ENCODE measurements around the gene STX3.

The STX3 gene

DNA sequence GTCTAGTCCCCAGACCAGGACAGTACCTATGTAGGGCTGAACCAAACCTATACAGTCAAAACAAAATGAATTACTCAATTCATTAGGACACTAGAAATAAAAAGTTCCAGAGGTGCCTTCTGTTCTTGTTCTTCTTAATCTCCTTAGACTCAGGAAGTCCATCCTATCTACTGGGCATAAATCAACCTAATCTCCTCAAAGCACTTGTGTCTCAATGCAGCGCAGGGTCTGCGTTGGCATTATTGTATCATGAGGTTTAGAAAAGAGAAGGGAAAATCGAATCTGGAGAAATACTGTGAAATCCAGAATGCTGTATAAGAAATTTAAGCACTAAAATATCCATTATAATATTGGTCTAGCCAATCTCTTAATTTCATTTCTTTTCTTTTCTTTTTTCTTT, 39.1 kb upstream of the STX3 start:
- no peak overlapping the region for H3K4me3 ChIP-seq (ENCODE audit: low read depth, low read length)
- TF ChIP-seq, protein P1, sequence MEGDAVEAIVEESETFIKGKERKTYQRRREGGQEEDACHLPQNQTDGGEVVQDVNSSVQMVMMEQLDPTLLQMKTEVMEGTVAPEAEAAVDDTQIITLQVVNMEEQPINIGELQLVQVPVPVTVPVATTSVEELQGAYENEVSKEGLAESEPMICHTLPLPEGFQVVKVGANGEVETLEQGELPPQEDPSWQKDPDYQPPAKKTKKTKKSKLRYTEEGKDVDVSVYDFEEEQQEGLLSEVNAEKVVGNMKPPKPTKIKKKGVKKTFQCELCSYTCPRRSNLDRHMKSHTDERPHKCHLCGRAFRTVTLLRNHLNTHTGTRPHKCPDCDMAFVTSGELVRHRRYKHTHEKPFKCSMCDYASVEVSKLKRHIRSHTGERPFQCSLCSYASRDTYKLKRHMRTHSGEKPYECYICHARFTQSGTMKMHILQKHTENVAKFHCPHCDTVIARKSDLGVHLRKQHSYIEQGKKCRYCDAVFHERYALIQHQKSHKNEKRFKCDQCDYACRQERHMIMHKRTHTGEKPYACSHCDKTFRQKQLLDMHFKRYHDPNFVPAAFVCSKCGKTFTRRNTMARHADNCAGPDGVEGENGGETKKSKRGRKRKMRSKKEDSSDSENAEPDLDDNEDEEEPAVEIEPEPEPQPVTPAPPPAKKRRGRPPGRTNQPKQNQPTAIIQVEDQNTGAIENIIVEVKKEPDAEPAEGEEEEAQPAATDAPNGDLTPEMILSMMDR (IDR thresholded peaks at IDR 0.05; ENCODE audit: borderline replicate concordance, insufficient read depth, low read depth, low read length): no peak

DNA sequence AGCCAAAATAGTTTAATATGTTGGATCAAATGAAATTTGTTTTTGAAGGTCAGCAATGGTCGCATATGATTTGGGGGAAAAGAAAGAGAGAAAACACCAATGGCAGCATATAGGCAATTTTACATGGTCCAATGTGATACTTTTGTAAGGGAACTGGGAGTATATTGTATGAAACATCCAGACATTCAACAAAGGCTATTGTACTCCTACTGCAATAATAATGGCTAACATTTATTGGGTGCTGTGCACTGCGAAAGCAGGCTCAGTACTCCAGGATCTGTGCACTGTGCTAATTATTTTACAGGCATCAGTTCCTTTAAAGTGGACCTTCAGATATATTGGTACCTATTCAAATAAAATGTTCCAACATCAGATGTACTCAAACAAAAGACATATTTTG, 35.6 kb upstream of the STX3 start:
- TF ChIP-seq, protein P1 (IDR thresholded peaks at IDR 0.05; ENCODE audit: borderline replicate concordance, insufficient read depth, low read depth, low read length): no peak

DNA sequence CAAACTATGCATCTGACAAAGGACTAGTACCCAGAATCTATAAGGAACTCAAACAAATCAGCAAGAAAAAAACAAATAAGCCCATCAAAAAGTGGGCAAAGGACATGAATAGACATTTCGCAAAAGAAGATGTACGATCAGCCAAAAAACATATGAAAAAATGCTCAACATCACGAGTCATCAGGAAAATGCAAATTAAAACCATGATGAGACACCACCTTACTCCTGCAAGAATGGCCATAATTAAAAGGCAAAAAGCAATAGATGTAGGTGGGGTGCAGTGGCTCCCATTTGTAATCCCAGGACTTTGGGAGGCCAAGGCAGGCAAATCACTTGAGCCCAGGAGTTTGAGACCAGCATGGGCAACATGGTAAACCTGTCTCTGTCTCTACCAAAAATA, 31.1 kb upstream of the STX3 start:
- TF ChIP-seq, protein P1 (IDR thresholded peaks at IDR 0.05; ENCODE audit: borderline replicate concordance, insufficient read depth, low read depth, low read length): no peak
- no peak overlapping the region for H3K4me3 ChIP-seq (ENCODE audit: low read depth, low read length)

More for the DNA sequence above, 35.6 kb upstream of the STX3 start:
- no peak overlapping the region for H3K4me3 ChIP-seq (ENCODE audit: low read depth, low read length)

DNA sequence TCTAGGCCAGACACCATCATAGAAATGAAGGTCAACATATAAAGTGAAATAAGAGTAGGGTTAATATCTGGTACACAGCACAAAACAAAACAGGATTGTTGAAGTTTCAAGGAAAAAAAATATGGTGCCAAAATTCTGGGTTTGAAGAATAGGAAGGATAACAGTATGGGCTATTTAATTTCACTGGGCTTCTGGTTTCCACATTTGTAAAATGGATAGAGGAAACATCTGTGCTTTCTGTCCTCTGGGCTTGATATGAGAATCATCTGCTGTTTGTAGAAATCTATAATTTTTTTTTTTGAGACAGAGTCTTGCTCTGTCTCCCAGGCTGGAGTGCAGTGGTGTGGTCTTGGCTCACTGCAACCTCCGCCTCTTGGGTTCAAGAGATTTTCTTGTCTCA, 27.8 kb upstream of the STX3 start:
- TF ChIP-seq, protein P1 (IDR thresholded peaks at IDR 0.05; ENCODE audit: borderline replicate concordance, insufficient read depth, low read depth, low read length): no peak
- no peak overlapping the region for H3K4me3 ChIP-seq (ENCODE audit: low read depth, low read length)

DNA sequence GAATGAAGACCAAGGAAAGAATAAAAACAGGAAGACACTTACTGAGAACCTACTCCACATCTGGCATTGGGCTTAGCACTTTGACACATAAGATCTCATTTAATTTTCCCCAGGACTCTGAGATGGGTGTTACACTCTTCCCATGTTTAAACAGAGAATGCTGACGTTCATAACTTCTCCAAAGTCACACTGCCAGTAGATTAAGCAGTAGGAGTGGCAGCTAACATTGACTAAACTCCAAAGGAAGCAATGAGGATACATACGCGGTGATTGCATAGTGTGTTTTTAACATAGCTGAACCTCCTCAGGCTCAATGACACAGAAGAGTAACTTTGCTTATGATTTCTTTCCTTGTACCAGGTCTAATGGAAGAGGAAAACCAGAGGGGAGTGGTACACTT, 27.0 kb upstream of the STX3 start:
- TF ChIP-seq, protein P1 (IDR thresholded peaks at IDR 0.05; ENCODE audit: borderline replicate concordance, insufficient read depth, low read depth, low read length): no peak

DNA sequence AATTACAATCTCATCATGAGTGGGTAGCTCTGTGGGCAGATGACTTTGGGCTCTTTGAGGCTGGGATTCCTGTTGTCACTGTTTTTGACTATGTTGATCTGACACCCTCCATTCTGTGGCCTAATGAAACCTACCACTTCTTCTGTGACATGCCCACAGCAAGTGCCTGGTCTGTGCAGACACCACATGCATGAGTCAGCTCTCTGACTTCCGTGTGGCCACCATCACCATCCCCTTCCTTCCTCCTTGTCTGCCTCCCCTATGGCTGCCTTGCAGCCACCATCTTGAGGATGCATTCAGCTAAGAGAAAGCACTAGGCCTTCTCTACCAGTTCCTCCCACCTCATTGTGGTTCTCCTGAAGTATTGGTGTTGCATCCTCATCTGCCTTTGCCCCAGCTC, 26.3 kb upstream of the STX3 start:
- TF ChIP-seq, protein P1 (IDR thresholded peaks at IDR 0.05; ENCODE audit: borderline replicate concordance, insufficient read depth, low read depth, low read length): no peak
- no peak overlapping the region for H3K4me3 ChIP-seq (ENCODE audit: low read depth, low read length)

More for the DNA sequence above, 27.0 kb upstream of the STX3 start:
- H3K4me3 ChIP-seq (ENCODE audit: low read depth, low read length): no peak overlapping the region

DNA sequence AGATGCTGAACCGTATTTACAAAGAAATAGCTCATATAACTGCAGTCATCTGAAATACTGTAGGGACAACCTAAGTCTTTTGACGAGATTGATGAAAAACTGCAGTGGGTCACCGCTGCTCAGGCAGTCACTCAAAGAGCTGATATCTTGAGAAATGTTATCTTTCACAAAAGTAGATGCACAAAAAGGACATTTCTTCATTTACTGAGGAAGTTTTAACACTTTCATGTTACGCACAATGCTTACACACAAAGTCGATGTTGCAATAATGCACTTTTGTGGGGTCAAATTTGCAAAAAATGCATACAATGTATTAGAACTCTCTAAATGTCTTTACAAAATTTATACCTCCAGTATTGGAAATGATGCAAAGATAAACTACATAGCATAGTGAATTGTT, 25.3 kb upstream of the STX3 start:
- TF ChIP-seq, protein P1 (IDR thresholded peaks at IDR 0.05; ENCODE audit: borderline replicate concordance, insufficient read depth, low read depth, low read length): no peak

More for the DNA sequence above, 25.3 kb upstream of the STX3 start:
- H3K4me3 ChIP-seq (ENCODE audit: low read depth, low read length): no peak overlapping the region
